ENCODE measurements around the gene MRPL20.

Gene MRPL20

DNA sequence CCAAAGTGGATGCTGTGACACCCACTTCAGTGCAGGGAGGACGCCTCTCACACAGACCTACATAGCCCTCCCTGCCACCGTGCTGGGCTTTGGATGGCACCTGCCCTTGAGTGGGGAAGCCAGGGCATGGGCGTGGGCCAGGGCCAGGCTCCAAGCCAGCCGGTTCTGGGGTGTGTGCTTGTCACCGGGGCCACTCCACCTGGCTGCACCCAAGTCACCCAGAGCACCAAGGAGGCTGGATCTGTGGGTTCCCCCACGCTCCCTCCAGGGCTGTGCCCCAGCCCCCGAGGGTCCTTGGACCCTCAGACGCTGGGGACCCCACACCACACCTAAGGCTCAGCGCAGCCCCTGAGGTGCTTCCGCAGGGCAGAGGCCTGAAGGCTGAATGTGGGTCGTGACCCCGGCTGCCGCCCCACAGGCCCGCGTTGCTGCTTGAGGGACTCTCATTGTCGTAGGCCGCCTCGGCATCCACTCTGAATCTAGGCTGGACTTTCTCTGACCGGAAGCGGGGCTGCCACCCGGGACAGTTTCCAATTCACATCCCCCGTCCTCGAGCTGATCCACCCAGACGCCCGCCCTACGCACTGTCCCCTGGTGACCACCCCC, 50.2 kb downstream of the MRPL20 start:
- peaks cover 34% of the 10 kb centered on the region for H3K4me1 ChIP-seq (ENCODE audit: control insufficient read depth, insufficient read depth, low read length)
- H3K9ac ChIP-seq (ENCODE audit: low read depth, low read length), result no peak overlapping the region
- no peak overlapping the region for H3K27ac ChIP-seq (ENCODE audit: low read depth, low read length)

DNA sequence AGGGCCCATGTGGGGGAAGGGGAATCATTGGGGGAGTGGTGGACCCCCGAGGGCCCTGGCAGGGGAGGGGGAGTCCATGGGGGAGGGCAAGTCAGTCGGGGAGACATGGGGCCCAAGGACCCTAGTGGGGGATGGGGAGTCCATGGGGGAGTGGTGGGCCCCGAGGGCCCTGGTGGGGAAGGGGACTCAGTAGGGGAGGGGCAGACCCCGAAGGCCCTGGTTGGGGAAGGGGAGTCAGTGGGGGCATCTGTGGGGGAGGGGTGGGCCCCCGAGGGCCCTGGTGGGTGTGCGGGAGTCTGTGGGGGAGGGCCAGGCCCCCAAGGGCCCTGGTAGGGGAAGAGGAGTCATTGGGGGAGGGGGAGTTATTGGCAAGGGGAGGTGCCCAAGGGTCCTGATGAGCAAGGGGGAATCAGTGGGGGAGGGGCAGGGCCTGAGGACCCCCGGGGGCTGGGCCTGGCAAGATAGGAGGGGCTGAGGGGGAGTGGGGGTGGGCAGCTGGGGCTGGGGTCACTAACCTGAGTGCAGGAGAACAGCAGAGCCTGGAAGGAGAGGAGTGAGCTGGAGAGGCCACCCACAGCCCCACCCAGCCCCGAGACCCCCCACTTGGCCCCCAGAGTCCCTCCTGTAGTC, 50.8 kb downstream of the MRPL20 start:
- Histone ChIP-seq H3K4me3 (ENCODE audit: low read depth, low read length) (no peak overlapping the region), H3K27ac (ENCODE audit: low read depth, low read length) (no peak overlapping the region), H3K36me3 (ENCODE audit: control insufficient read depth, insufficient read depth, low read length) (no peaks in the 10 kb centered on the region), H3K27me3 (ENCODE audit: control insufficient read depth, insufficient read depth, low read length) (peaks cover 20% of the 10 kb centered on the region), H3K9me3 (ENCODE audit: control insufficient read depth, insufficient read depth, low read length) (no peaks in the 10 kb centered on the region), H3K9ac (ENCODE audit: low read depth, low read length) (no peak overlapping the region), H3K4me1 (ENCODE audit: control insufficient read depth, insufficient read depth, low read length) (peaks cover 38% of the 10 kb centered on the region)

More for the DNA sequence above, 50.2 kb downstream of the MRPL20 start:
- Histone ChIP-seq H3K9me3 (ENCODE audit: control insufficient read depth, insufficient read depth, low read length) (no peaks in the 10 kb centered on the region), H3K36me3 (ENCODE audit: control insufficient read depth, insufficient read depth, low read length) (no peaks in the 10 kb centered on the region), H3K4me3 (ENCODE audit: low read depth, low read length) (no peak overlapping the region), H3K27me3 (ENCODE audit: control insufficient read depth, insufficient read depth, low read length) (peaks cover 20% of the 10 kb centered on the region)

- Histone ChIP-seq H3K9ac (ENCODE audit: low read depth, low read length) (no peak overlapping the region), H3K4me3 (ENCODE audit: low read depth, low read length) (peak overlapping the region; percentile 43; the same call in 1 of the 2 replicates), H3K27me3 (ENCODE audit: control insufficient read depth, insufficient read depth, low read length) (peaks cover 20% of the 10 kb centered on the region), H3K36me3 (ENCODE audit: control insufficient read depth, insufficient read depth, low read length) (no peaks in the 10 kb centered on the region), H3K4me1 (ENCODE audit: control insufficient read depth, insufficient read depth, low read length) (peaks cover 36% of the 10 kb centered on the region), H3K9me3 (ENCODE audit: control insufficient read depth, insufficient read depth, low read length) (no peaks in the 10 kb centered on the region), H3K27ac (ENCODE audit: low read depth, low read length) (no peak overlapping the region)
Measured at GRCh38 chr1:1355416-1355815, 51.7 kb downstream of the MRPL20 start.

- Histone ChIP-seq H3K27me3 (ENCODE audit: control insufficient read depth, insufficient read depth, low read length) (peaks cover 20% of the 10 kb centered on the region), H3K9me3 (ENCODE audit: control insufficient read depth, insufficient read depth, low read length) (no peaks in the 10 kb centered on the region), H3K9ac (ENCODE audit: low read depth, low read length) (no peak overlapping the region), H3K36me3 (ENCODE audit: control insufficient read depth, insufficient read depth, low read length) (no peaks in the 10 kb centered on the region), H3K4me1 (ENCODE audit: control insufficient read depth, insufficient read depth, low read length) (peaks cover 36% of the 10 kb centered on the region), H3K4me3 (ENCODE audit: low read depth, low read length) (peak overlapping the region; percentile 49), H3K27ac (ENCODE audit: low read depth, low read length) (peak overlapping the region; percentile 13)
Measured at GRCh38 chr1:1354271-1355247, 52.5 kb downstream of the MRPL20 start.

GRCh38 chr1:1353389-1354151, 53.5 kb downstream of the MRPL20 start:
- Histone ChIP-seq H3K9ac (ENCODE audit: low read depth, low read length) (no peak overlapping the region), H3K36me3 (ENCODE audit: control insufficient read depth, insufficient read depth, low read length) (no peaks in the 10 kb centered on the region), H3K4me3 (ENCODE audit: low read depth, low read length) (peak overlapping the region; percentile 49; the same call in 1 of the 2 replicates), H3K27ac (ENCODE audit: low read depth, low read length) (peak overlapping the region; percentile 13), H3K9me3 (ENCODE audit: control insufficient read depth, insufficient read depth, low read length) (no peaks in the 10 kb centered on the region), H3K4me1 (ENCODE audit: control insufficient read depth, insufficient read depth, low read length) (peaks cover 27% of the 10 kb centered on the region), H3K27me3 (ENCODE audit: control insufficient read depth, insufficient read depth, low read length) (peaks cover 20% of the 10 kb centered on the region)

DNA sequence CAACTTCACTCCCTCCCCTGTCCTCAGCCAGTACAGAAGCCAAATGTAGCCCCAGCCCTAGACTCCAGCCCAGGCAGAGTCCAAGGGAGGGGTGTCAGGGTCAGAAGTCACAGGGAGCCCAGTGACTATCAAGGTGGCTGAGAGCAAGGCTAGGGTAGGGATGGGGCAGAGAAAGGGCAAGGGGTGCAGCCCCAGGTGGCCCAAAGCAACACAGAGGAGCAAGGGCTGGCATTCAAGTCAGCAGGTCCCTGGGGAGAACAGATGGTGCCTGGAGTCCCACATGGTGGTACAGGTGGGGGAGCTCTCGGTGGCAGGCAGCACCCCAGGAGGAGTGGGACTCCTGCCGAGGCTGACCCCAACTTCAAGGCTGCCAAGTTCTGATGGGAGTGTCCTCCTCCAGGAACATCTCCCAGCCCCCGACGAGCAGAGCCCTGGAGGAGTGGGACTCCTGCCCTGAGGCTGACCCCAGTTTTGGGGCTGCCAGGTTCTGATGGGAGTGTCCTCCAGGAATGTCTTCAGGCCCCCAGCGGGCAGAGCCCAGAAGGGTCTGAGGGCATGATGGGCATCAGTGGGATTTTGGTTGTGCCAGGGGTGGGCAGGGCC, 54.2 kb downstream of the MRPL20 start:
- Histone ChIP-seq H3K4me1 (ENCODE audit: control insufficient read depth, insufficient read depth, low read length) (peaks cover 26% of the 10 kb centered on the region), H3K4me3 (ENCODE audit: low read depth, low read length) (no peak overlapping the region), H3K36me3 (ENCODE audit: control insufficient read depth, insufficient read depth, low read length) (no peaks in the 10 kb centered on the region), H3K27ac (ENCODE audit: low read depth, low read length) (no peak overlapping the region), H3K27me3 (ENCODE audit: control insufficient read depth, insufficient read depth, low read length) (peaks cover 20% of the 10 kb centered on the region), H3K9ac (ENCODE audit: low read depth, low read length) (no peak overlapping the region), H3K9me3 (ENCODE audit: control insufficient read depth, insufficient read depth, low read length) (no peaks in the 10 kb centered on the region)
